K562 (cell line): Measurements from ENCODE around the gene ST6GALNAC2. TPM values are rescaled to one million over a fixed set of nuclear protein-coding genes. Genes with fewer than 3 reads are reported as not detected.

Experiments
- CBX3 ChIP-seq, 2 experiments: IDR thresholded peaks; 1 replicate in 1 of 2; 2 replicates in 1 of 2; pipeline ENCODE4 v1.6.1; 2012; ENCODE audit warnings: inconsistent platforms in 2 of 2, low read length in 2 of 2, borderline replicate concordance in 1 of 2, control low read depth in 1 of 2
- CCAR2 ChIP-seq: fragments of 200-400 bp; formaldehyde crosslinking; IDR thresholded peaks from 2 replicates; pipeline ENCODE4 v1.6.1; 2017; ENCODE audit warnings: mild to moderate bottlenecking, low read depth, low read length
- CREB5 ChIP-seq: fragments of 250-450 bp; sonication (Bioruptor Pico); IDR thresholded peaks from 2 replicates; pipeline ENCODE4 v1.5.0; 2020; ENCODE audit warnings: mild to moderate bottlenecking
- FOXP1 ChIP-seq: sonication (generic); formaldehyde crosslinking; IDR thresholded peaks from 2 replicates; pipeline ENCODE4 v1.8.0; 2022; ENCODE audit warnings: mild to moderate bottlenecking, missing genetic modification reagents
- HMGN3 ChIP-seq: IDR thresholded peaks from 2 replicates; pipeline ENCODE4 v1.6.1; 2011; ENCODE audit warnings: borderline replicate concordance, low read depth, mild to moderate bottlenecking, mixed read lengths, low read length; ENCODE audit not compliant: insufficient read length; ENCODE audit errors: extremely low read depth
- JUNB ChIP-seq: fragments of 450-650 bp; formaldehyde crosslinking; conservative IDR thresholded peaks from 2 replicates; pipeline ENCODE4 v1.4.0; 2020; ENCODE audit warnings: mild to moderate bottlenecking
- MBD2 ChIP-seq: sonication (generic); IDR thresholded peaks from 2 replicates; pipeline ENCODE4 v1.6.1; 2016; ENCODE audit warnings: low read depth, borderline replicate concordance
- NBN ChIP-seq: fragments of 450-650 bp; IDR thresholded peaks from 2 replicates; pipeline ENCODE4 v1.6.1; 2016; ENCODE audit warnings: low read depth, mild to moderate bottlenecking
- NCOA1 ChIP-seq: fragments of 450-650 bp; IDR thresholded peaks from 2 replicates; pipeline ENCODE4 v1.6.1; 2016; ENCODE audit warnings: low read depth
- NFYB ChIP-seq: IDR thresholded peaks from 2 replicates; pipeline ENCODE4 v1.6.1; 2011; ENCODE audit warnings: mild to moderate bottlenecking, moderate library complexity; ENCODE audit not compliant: insufficient read length; ENCODE audit errors: extremely low read depth
- POLR2A ChIP-seq: fragments of 450-650 bp; conservative IDR thresholded peaks from 2 replicates; pipeline ENCODE4 v1.6.1; 2016
- PRPF4 ChIP-seq: fragments of 200-400 bp; formaldehyde crosslinking; IDR thresholded peaks from one replicate; pipeline ENCODE4 v1.6.1; 2017; ENCODE audit warnings: low read length, low read depth, mild to moderate bottlenecking; ENCODE audit not compliant: insufficient read depth, poor library complexity, severe bottlenecking
- SLC30A9 ChIP-seq: fragments of 250-450 bp; sonication (Bioruptor Pico); IDR thresholded peaks from 2 replicates; pipeline ENCODE4 v1.8.0; 2022; ENCODE audit warnings: mild to moderate bottlenecking, moderate library complexity
- TBL1XR1 ChIP-seq, 2 experiments: IDR thresholded peaks; 2 replicates each; pipeline ENCODE4 v1.6.1; 2012; ENCODE audit warnings: improper control_type of control experiment in 2 of 2, low read length in 2 of 2, mild to moderate bottlenecking in 1 of 2
- ZNF282 ChIP-seq: sonication (generic); formaldehyde crosslinking; IDR thresholded peaks from 2 replicates; pipeline ENCODE4 v1.8.1; 2023; ENCODE audit warnings: missing genetic modification reagents
- ZNF518B ChIP-seq: fragments of 250-450 bp; sonication (Bioruptor Pico); IDR thresholded peaks from 2 replicates; pipeline ENCODE4 v1.5.0; 2021; ENCODE audit warnings: mild to moderate bottlenecking, moderate library complexity
- ZNF76 ChIP-seq: fragments of 250-450 bp; sonication (Bioruptor Pico); IDR thresholded peaks from 2 replicates; pipeline ENCODE4 v1.4.0; 2020; ENCODE audit warnings: mild to moderate bottlenecking, moderate library complexity, borderline replicate concordance
- polyA plus RNA-seq, 8 experiments: library from polyadenylated mRNA; depleted of rRNA in 4 of 8; stranded (reverse) in 5 of 8; unstranded in 3 of 8; fragments of >200 nt; fragmentation: Nextera tagmentation in 2 of 8; fragmentation: Illumina TruSeq in 1 of 8; extraction: Ambion mirVana in 2 of 8; extraction: Trizol in 1 of 8; gene quantifications; 2 replicates each; pipeline versions ENCODE4 v1.2.1 to v1.2.3, GENCODE V29; 2011 to 2014; ENCODE audit warnings: inconsistent platforms in 1 of 8, missing spikeins in 1 of 8
- total RNA-seq, 7 experiments: library from RNA; depleted of rRNA in 6 of 7; stranded (reverse); fragments of >200 nt in 6 of 7; fragmentation: Illumina TruSeq in 2 of 7; extraction: Trizol in 2 of 7; gene quantifications; 2 replicates each; pipeline versions ENCODE4 v1.2.1 to v1.2.3, GENCODE V29; 2011 to 2021; ENCODE audit warnings: low replicate concordance in 1 of 7
- TF ChIP-seq, protein P1 (sequence below): sonication (generic); formaldehyde crosslinking; IDR thresholded peaks from 2 replicates; pipeline ENCODE4 v1.8.0; 2023; ENCODE audit warnings: mild to moderate bottlenecking, missing genetic modification reagents

Gene ST6GALNAC2
- total and polyA plus RNA-seq, 9 of the 15 experiments (the other 6 are each of a cell fraction or from before 2014, with no cell fraction given): 0.18 TPM; not detected in 8

DNA sequence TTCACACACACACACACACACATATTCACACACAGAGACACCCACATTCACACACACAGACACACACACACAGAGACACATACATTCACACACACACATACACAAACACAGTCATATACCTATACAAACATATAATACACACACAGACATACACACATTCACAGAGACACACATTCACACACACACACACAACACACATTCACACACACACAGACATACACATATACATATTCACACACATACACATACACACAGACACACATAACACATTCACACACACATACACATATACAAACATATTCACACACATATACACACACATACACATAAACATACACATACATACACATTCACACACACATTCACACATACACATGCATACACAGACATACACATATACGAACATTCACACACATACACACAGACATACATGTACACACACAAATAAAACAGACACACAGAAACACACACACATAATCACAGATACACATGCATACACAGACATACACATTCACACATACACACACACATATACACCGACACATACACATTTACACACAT, 37.9 kb downstream of the ST6GALNAC2 start (continued):
- TF ChIP-seq ZNF518B (no peak), FOXP1 (no peak), ZNF282 (CRISPR knock-in tag) (no peak), CCAR2 (no peak), ZNF76 (CRISPR knock-in tag) (no peak), PRPF4 (no peak), NFYB (no peak), HMGN3 (no peak), JUNB (CRISPR knock-in tag) (no peak), NBN (0 out of 2 replicates have a peak, but pooled peaks have one; percentile 41), CBX3 (IDR thresholded peaks at IDR 0.05; ENCODE audit: borderline replicate concordance in 1 of 2, low read length in 2 of 2) (no peak), NCOA1 (no peak), MBD2 (no peak), POLR2A (no peak), CREB5 (CRISPR knock-in tag) (no peak), SLC30A9 (CRISPR knock-in tag) (no peak), TBL1XR1 (IDR thresholded peaks at IDR 0.05; ENCODE audit: low read length in 2 of 2) (no peak)
- TF ChIP-seq, protein P1, sequence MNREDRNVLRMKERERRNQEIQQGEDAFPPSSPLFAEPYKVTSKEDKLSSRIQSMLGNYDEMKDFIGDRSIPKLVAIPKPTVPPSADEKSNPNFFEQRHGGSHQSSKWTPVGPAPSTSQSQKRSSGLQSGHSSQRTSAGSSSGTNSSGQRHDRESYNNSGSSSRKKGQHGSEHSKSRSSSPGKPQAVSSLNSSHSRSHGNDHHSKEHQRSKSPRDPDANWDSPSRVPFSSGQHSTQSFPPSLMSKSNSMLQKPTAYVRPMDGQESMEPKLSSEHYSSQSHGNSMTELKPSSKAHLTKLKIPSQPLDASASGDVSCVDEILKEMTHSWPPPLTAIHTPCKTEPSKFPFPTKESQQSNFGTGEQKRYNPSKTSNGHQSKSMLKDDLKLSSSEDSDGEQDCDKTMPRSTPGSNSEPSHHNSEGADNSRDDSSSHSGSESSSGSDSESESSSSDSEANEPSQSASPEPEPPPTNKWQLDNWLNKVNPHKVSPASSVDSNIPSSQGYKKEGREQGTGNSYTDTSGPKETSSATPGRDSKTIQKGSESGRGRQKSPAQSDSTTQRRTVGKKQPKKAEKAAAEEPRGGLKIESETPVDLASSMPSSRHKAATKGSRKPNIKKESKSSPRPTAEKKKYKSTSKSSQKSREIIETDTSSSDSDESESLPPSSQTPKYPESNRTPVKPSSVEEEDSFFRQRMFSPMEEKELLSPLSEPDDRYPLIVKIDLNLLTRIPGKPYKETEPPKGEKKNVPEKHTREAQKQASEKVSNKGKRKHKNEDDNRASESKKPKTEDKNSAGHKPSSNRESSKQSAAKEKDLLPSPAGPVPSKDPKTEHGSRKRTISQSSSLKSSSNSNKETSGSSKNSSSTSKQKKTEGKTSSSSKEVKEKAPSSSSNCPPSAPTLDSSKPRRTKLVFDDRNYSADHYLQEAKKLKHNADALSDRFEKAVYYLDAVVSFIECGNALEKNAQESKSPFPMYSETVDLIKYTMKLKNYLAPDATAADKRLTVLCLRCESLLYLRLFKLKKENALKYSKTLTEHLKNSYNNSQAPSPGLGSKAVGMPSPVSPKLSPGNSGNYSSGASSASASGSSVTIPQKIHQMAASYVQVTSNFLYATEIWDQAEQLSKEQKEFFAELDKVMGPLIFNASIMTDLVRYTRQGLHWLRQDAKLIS (CRISPR knock-in tag): no peak
